Mesothelial cell of epicardium (in vitro differentiated cells): ENCODE measurements around the gene VASH1. TPM values are rescaled to one million over a fixed set of nuclear protein-coding genes. Genes with fewer than 3 reads are reported as not detected.

ENCODE experiments used
- DNase-seq, 2 experiments: peaks; one replicate each; pipeline ENCODE4 v3.0.0; 2021; ENCODE audit warnings: low spot score in 2 of 2; ENCODE audit not compliant: unreplicated experiment in 2 of 2
- H3K27ac Mint-ChIP-seq: 2 replicates; pipeline ENCODE4 v1.8.0; 2021; ENCODE audit warnings: mixed read lengths
- H3K27me3 Mint-ChIP-seq: 2 replicates; pipeline ENCODE4 v1.8.0; 2021; ENCODE audit warnings: low read depth, mixed read lengths
- H3K36me3 Mint-ChIP-seq: 2 replicates; pipeline ENCODE4 v1.8.0; 2021; ENCODE audit warnings: mixed read lengths
- H3K4me1 Mint-ChIP-seq: 2 replicates; pipeline ENCODE4 v1.8.0; 2021; ENCODE audit warnings: mixed read lengths
- H3K4me3 Mint-ChIP-seq: 2 replicates; pipeline ENCODE4 v1.8.0; 2021; ENCODE audit warnings: mild to moderate bottlenecking, moderate library complexity, mixed read lengths
- H3K9me3 Mint-ChIP-seq: 2 replicates; pipeline ENCODE4 v1.8.0; 2021; ENCODE audit warnings: mixed read lengths
- CTCF ChIP-seq: fragments of 200-600 bp; sonication (generic); IDR thresholded peaks from one replicate; pipeline ENCODE4 v1.5.0; 2021; ENCODE audit warnings: antibody characterized with exemption; ENCODE audit not compliant: unreplicated experiment
- total RNA-seq: library from RNA; stranded (reverse); gene quantifications from 3 replicates; pipeline ENCODE4 v1.2.1, GENCODE V29; 2021

The VASH1 gene
- total RNA-seq, 1 donor from 2014 or later = 55.5 TPM

- H3K27ac Mint-ChIP-seq = no peak overlapping the region
- no peak overlapping the region for H3K4me3 Mint-ChIP-seq
- TF ChIP-seq CTCF = no peak
- H3K36me3 Mint-ChIP-seq = no peaks in the 10 kb centered on the region
- H3K9me3 Mint-ChIP-seq = no peaks in the 10 kb centered on the region
- H3K27me3 Mint-ChIP-seq = peaks cover 15% of the 10 kb centered on the region
- no peaks in the 10 kb centered on the region for H3K4me1 Mint-ChIP-seq
- no peak for DNase-seq
Measured at GRCh38 chr14:76752744-76753143, 8.5 kb upstream of the VASH1 start.

GRCh38 chr14:76753541-76754198 lies 7.6 kb upstream of the VASH1 start:
- DNase-seq = no peak
- Mint-ChIP-seq H3K27me3 (peaks cover 21% of the 10 kb centered on the region), H3K9me3 (no peaks in the 10 kb centered on the region), H3K4me1 (no peaks in the 10 kb centered on the region), H3K36me3 (no peaks in the 10 kb centered on the region), H3K4me3 (no peak overlapping the region), H3K27ac (no peak overlapping the region)
- TF ChIP-seq CTCF = no peak

DNA sequence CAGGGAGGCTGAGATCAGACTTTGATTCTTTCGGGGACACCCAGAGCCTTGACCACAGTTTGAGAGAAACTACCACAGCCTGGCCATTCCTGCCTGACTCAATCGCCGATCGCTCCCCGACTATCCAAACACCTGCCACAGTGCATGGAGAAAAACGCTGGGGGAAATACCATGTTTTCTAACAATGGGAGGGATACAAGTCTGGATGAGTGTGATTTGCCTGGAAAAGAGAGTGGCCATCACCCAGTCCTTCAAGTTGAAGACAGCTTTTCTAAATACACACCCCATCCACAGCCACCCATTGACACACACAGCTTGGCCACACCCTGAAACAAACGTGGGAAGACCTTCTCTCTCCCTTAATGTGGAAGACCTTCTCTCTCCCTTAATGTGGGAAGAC lies 6.7 kb upstream of the VASH1 start:
- Mint-ChIP-seq H3K4me1 (no peaks in the 10 kb centered on the region), H3K4me3 (no peak overlapping the region), H3K27ac (no peak overlapping the region), H3K27me3 (peaks cover 29% of the 10 kb centered on the region), H3K36me3 (no peaks in the 10 kb centered on the region), H3K9me3 (no peaks in the 10 kb centered on the region)
- DNase-seq = no peak
- TF ChIP-seq CTCF = no peak

GRCh38 chr14:76755610-76756370 lies 5.5 kb upstream of the VASH1 start:
- Mint-ChIP-seq H3K36me3 (no peaks in the 10 kb centered on the region), H3K9me3 (no peaks in the 10 kb centered on the region), H3K4me3 (no peak overlapping the region), H3K4me1 (peaks cover 3% of the 10 kb centered on the region), H3K27me3 (peaks cover 41% of the 10 kb centered on the region), H3K27ac (no peak overlapping the region)
- no peak for TF ChIP-seq CTCF
- no peak for DNase-seq

DNA sequence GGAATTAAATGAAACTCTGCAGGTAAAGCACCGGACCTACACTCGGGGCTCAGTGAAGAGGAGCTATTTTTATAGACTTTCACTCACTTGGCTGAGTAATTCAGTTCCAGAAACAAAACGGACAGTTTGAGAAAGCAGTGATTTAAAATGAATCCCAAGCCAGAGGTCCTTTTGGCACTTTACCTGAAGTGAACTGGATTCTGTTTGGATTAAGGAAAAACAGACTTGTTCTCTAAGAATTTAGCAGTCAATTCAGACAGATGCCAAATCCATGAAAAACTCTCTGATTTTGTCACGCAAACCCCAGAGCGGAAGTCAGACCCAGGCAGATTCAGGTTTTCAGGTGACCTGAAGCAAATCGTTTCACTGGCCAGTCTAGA lies 4.9 kb upstream of the VASH1 start:
- Mint-ChIP-seq H3K27me3 (peaks cover 45% of the 10 kb centered on the region), H3K36me3 (no peaks in the 10 kb centered on the region), H3K4me1 (peaks cover 7% of the 10 kb centered on the region), H3K27ac (no peak overlapping the region), H3K9me3 (no peaks in the 10 kb centered on the region), H3K4me3 (no peak overlapping the region)
- DNase-seq = no peak
- TF ChIP-seq CTCF = no peak
